DMS53 treated with DMSO at 0.1 percent for 48 hours (cell line): ENCODE results near the gene FHL3.
"Not testable (repeated sequence)": the region's sequence is repeated elsewhere in the genome, so short reads cannot be mapped to it uniquely, and the experiment has no call there.

Experiments used
- DNase-seq: peaks from one replicate; lab custom pipeline; 2025; ENCODE audit not compliant: unreplicated experiment; lab: John Stamatoyannopoulos, UW

FHL3 gene

GRCh38 chr1:38034871-38035270 lies 29.6 kb upstream of the FHL3 start:
- DNase-seq: no peak

GRCh38 chr1:38032992-38033391 lies 27.7 kb upstream of the FHL3 start:
- DNase-seq: not testable (repeated sequence)

GRCh38 chr1:38031513-38031866 lies 26.2 kb upstream of the FHL3 start:
- no peak for DNase-seq

GRCh38 chr1:38030596-38031512 lies 25.5 kb upstream of the FHL3 start:
- DNase-seq: no peak

GRCh38 chr1:38029685-38030511 lies 24.6 kb upstream of the FHL3 start:
- DNase-seq: no peak

- DNase-seq: no peak
Measured at GRCh38 chr1:38029081-38029681, 23.9 kb upstream of the FHL3 start.

- no peak for DNase-seq
Measured at GRCh38 chr1:38028671-38029070, 23.4 kb upstream of the FHL3 start.

- DNase-seq: no peak
Measured at GRCh38 chr1:38028105-38028591, 22.8 kb upstream of the FHL3 start.

GRCh38 chr1:38027201-38028104 lies 22.1 kb upstream of the FHL3 start:
- no peak for DNase-seq

- peak; percentile 30 for DNase-seq
Measured at GRCh38 chr1:38026592-38027200, 21.4 kb upstream of the FHL3 start.

GRCh38 chr1:38025664-38026063 lies 20.4 kb upstream of the FHL3 start:
- no peak for DNase-seq

GRCh38 chr1:38025233-38025632 lies 19.9 kb upstream of the FHL3 start:
- no peak for DNase-seq

GRCh38 chr1:38022810-38023209 lies 17.5 kb upstream of the FHL3 start:
- no peak for DNase-seq

- DNase-seq: no peak
Measured at GRCh38 chr1:38021969-38022368, 16.7 kb upstream of the FHL3 start.

GRCh38 chr1:38020396-38020795 lies 15.1 kb upstream of the FHL3 start:
- no peak for DNase-seq

GRCh38 chr1:38018864-38019343 lies 13.6 kb upstream of the FHL3 start:
- DNase-seq: peak; percentile 44

GRCh38 chr1:38015978-38016725 lies 10.8 kb upstream of the FHL3 start:
- DNase-seq: no peak

GRCh38 chr1:38014724-38015424 lies 9.6 kb upstream of the FHL3 start:
- no peak for DNase-seq

- no peak for DNase-seq
Measured at GRCh38 chr1:38014171-38014570, 8.9 kb upstream of the FHL3 start.
